BLaER1 treated with 17β-estradiol and CSF1 and Interleukin-3, amounts not matched to agents 10 nM and 100 nM (cell line): ENCODE measurements around the gene RAB27B.
"Not testable (repeated sequence)": the region's sequence is repeated elsewhere in the genome, so short reads cannot be mapped to it uniquely, and the experiment has no call there.

Experiments used
- H3K27ac ChIP-seq, 11 experiments: shearing (Covaris generic); formaldehyde crosslinking; 2 replicates each; pipeline ENCODE4 v1.8.1; 2022
- H3K27me3 ChIP-seq, 11 experiments: shearing (Covaris generic); formaldehyde crosslinking; 2 replicates each; pipeline ENCODE4 v1.8.1; 2022
- H3K36me3 ChIP-seq, 11 experiments: shearing (Covaris generic); formaldehyde crosslinking; 2 replicates each; pipeline ENCODE4 v1.8.1; 2022
- H3K4me1 ChIP-seq, 10 experiments: shearing (Covaris generic); formaldehyde crosslinking; 2 replicates each; pipeline ENCODE4 v1.8.1; 2022
- H3K4me2 ChIP-seq, 11 experiments: shearing (Covaris generic); formaldehyde crosslinking; 2 replicates each; pipeline ENCODE4 v1.8.1; 2022
- H3K4me3 ChIP-seq, 10 experiments: shearing (Covaris generic); formaldehyde crosslinking; 2 replicates each; pipeline ENCODE4 v1.8.1; 2022
- H3K9ac ChIP-seq, 11 experiments: shearing (Covaris generic); formaldehyde crosslinking; 2 replicates each; pipeline ENCODE4 v1.8.1; 2022
- H3K9me3 ChIP-seq, 11 experiments: shearing (Covaris generic); formaldehyde crosslinking; replicated peaks in 1 of 11; 2 replicates each; pipeline ENCODE4 v1.8.1; 2022
- H4K20me1 ChIP-seq, 11 experiments: shearing (Covaris generic); formaldehyde crosslinking; 2 replicates each; pipeline ENCODE4 v1.8.1; 2022
- Cebpa-rat ChIP-seq, 11 experiments: shearing (Covaris generic); IDR thresholded peaks; 2 replicates each; pipeline ENCODE4 v1.8.1; 2022

RAB27B gene

DNA sequence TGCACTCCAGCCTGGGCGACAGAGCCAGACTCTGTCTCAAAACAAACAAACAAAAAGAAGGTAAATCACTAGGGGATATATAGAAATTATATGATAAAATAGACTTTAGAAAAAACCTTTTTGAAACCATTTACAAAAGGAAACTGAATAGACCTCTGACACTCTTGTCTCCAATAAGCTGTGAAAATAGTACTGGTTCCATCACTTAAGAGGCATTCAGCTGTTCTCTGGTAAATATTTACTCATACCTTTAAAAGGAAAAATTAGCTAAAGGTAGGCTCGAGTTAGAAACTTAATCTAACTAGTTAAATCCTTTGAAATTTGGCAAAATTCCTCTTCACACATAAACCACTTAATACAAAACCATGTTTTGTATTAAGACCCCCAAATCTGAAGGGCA lies 21.4 kb downstream of the RAB27B start:
- no peaks in the 10 kb centered on the region for H3K36me3 ChIP-seq
- no peaks in the 10 kb centered on the region for H3K27me3 ChIP-seq
- H3K27ac ChIP-seq, result peak overlapping the region in 1 of 11 experiments; percentile 4; a peak in 1 of 22 replicates
- H3K9ac ChIP-seq, result no peak overlapping the region
- peaks cover 14 to 43% (median 23%) of the 10 kb centered on the region in 10 experiments for H3K4me1 ChIP-seq
- no peak overlapping the region for H3K4me3 ChIP-seq
- no peaks in the 10 kb centered on the region for H4K20me1 ChIP-seq
- TF ChIP-seq Cebpa-rat (IDR thresholded peaks at IDR 0.05), result no peak
- no peak overlapping the region; a peak in 1 of 22 replicates for H3K4me2 ChIP-seq
- H3K9me3 ChIP-seq, result peaks cover 0 to 4% (median 0%) of the 10 kb centered on the region in 11 experiments; a peak in 2 of 22 replicates

GRCh38 chr18:54850598-54850997 lies 22.3 kb downstream of the RAB27B start:
- Histone ChIP-seq H3K4me1 (peaks cover 14 to 44% (median 23%) of the 10 kb centered on the region in 10 experiments), H3K4me3 (no peak overlapping the region), H4K20me1 (no peaks in the 10 kb centered on the region), H3K27ac (peak overlapping the region in 1 of 11 experiments; percentile 27; a peak in 1 of 22 replicates), H3K9me3 (peaks cover 0 to 12% (median 5%) of the 10 kb centered on the region in 11 experiments; a peak in 10 of 22 replicates), H3K27me3 (no peaks in the 10 kb centered on the region), H3K9ac (no peak overlapping the region), H3K36me3 (no peaks in the 10 kb centered on the region), H3K4me2 (no peak overlapping the region; a peak in 1 of 22 replicates)
- TF ChIP-seq Cebpa-rat (IDR thresholded peaks at IDR 0.05), result no peak

GRCh38 chr18:54852780-54853675 lies 24.8 kb downstream of the RAB27B start:
- no peaks in the 10 kb centered on the region for H4K20me1 ChIP-seq
- H3K4me1 ChIP-seq, result peaks cover 14 to 51% (median 23%) of the 10 kb centered on the region in 10 experiments
- no peaks in the 10 kb centered on the region for H3K36me3 ChIP-seq
- H3K27me3 ChIP-seq, result no peaks in the 10 kb centered on the region
- peak overlapping the region in 4 of 10 experiments; percentile 6 to 38 (median 16); a peak in 5 of 20 replicates for H3K4me3 ChIP-seq
- peaks cover 0 to 12% (median 5%) of the 10 kb centered on the region in 11 experiments; a peak in 10 of 22 replicates for H3K9me3 ChIP-seq
- H3K9ac ChIP-seq, result peak overlapping the region in 6 of 11 experiments; percentile 1 to 66 (median 47); a peak in 9 of 22 replicates
- H3K27ac ChIP-seq, result peak overlapping the region in 9 of 11 experiments; percentile 33 to 85 (median 68); a peak in 16 of 22 replicates
- peak in 2 of 11 experiments; percentile 71 to 72; a peak in 7 of 22 replicates for TF ChIP-seq Cebpa-rat (IDR thresholded peaks at IDR 0.05)
- H3K4me2 ChIP-seq, result peak overlapping the region; percentile 27 to 83 (median 64)

DNA sequence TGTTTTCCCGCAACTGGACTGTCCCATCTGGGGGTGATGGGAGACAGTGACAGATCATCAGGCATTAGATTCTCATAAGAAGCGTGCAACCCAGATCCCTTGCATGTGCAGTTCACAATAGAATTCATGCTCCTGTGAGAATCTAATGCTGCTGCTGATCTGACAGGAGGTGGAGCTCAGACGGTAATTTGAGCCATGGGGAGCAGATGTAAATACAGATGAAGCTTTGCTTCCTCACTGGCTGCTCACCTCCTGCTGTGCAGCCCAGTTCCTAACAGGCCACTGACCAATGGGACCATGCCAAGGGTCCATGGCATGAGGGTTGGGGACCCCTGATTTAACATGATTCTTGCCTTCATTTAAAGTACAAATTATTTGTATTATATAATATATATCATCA lies 26.8 kb downstream of the RAB27B start:
- not testable (repeated sequence) for H3K27ac ChIP-seq, H3K4me3 ChIP-seq, H3K36me3 ChIP-seq, H4K20me1 ChIP-seq, H3K9ac ChIP-seq, H3K4me2 ChIP-seq, H3K27me3 ChIP-seq
- Histone ChIP-seq H3K9me3 (peaks cover 0 to 12% (median 5%) of the 10 kb centered on the region in 11 experiments; a peak in 10 of 22 replicates), H3K4me1 (peaks cover 14 to 46% (median 23%) of the 10 kb centered on the region in 10 experiments)

GRCh38 chr18:54856105-54856646 lies 27.9 kb downstream of the RAB27B start:
- Histone ChIP-seq H3K9ac (no peak overlapping the region), H3K4me2 (peak overlapping the region in 1 of 11 experiments; percentile 6; a peak in 1 of 22 replicates), H4K20me1 (no peaks in the 10 kb centered on the region), H3K27me3 (no peaks in the 10 kb centered on the region), H3K4me1 (peaks cover 14 to 51% (median 23%) of the 10 kb centered on the region in 10 experiments), H3K27ac (no peak overlapping the region), H3K4me3 (no peak overlapping the region), H3K36me3 (no peaks in the 10 kb centered on the region), H3K9me3 (peaks cover 0 to 12% (median 5%) of the 10 kb centered on the region in 11 experiments; a peak in 10 of 22 replicates)
- TF ChIP-seq Cebpa-rat (IDR thresholded peaks at IDR 0.05), result no peak

GRCh38 chr18:54857499-54857898 lies 29.2 kb downstream of the RAB27B start:
- Histone ChIP-seq H3K36me3 (no peaks in the 10 kb centered on the region), H3K9me3 (peaks cover 0 to 12% (median 5%) of the 10 kb centered on the region in 11 experiments; a peak in 10 of 22 replicates), H3K4me1 (peaks cover 8 to 43% (median 16%) of the 10 kb centered on the region in 10 experiments), H3K9ac (no peak overlapping the region), H3K4me3 (no peak overlapping the region), H4K20me1 (no peaks in the 10 kb centered on the region), H3K27me3 (no peaks in the 10 kb centered on the region), H3K4me2 (no peak overlapping the region), H3K27ac (no peak overlapping the region)
- no peak for TF ChIP-seq Cebpa-rat (IDR thresholded peaks at IDR 0.05)

- no peaks in the 10 kb centered on the region for H3K36me3 ChIP-seq
- H3K4me1 ChIP-seq, result peaks cover 0 to 21% (median 0%) of the 10 kb centered on the region in 10 experiments; a peak in 6 of 20 replicates
- no peak for TF ChIP-seq Cebpa-rat (IDR thresholded peaks at IDR 0.05)
- H3K9me3 ChIP-seq, result peaks cover 0 to 11% (median 4%) of the 10 kb centered on the region in 11 experiments; a peak in 10 of 22 replicates
- no peak overlapping the region for H3K27ac ChIP-seq
- peak overlapping the region in 1 of 11 experiments; percentile 20; a peak in 1 of 22 replicates for H3K4me2 ChIP-seq
- no peaks in the 10 kb centered on the region for H4K20me1 ChIP-seq
- no peak overlapping the region for H3K9ac ChIP-seq
- H3K4me3 ChIP-seq, result no peak overlapping the region
- no peaks in the 10 kb centered on the region for H3K27me3 ChIP-seq
These were observed 31.6 kb downstream of the RAB27B start for GRCh38 chr18:54859667-54860421.

GRCh38 chr18:54860941-54861340 lies 32.7 kb downstream of the RAB27B start:
- TF ChIP-seq Cebpa-rat (IDR thresholded peaks at IDR 0.05), result no peak
- H3K36me3 ChIP-seq, result no peaks in the 10 kb centered on the region

More at GRCh38 chr18:54860941-54861340, 32.7 kb downstream of the RAB27B start:
- H3K9ac ChIP-seq, result no peak overlapping the region
- H3K4me1 ChIP-seq, result peaks cover 0 to 20% (median 0%) of the 10 kb centered on the region in 10 experiments; a peak in 6 of 20 replicates
- no peaks in the 10 kb centered on the region for H3K27me3 ChIP-seq
- H4K20me1 ChIP-seq, result no peaks in the 10 kb centered on the region
- peak overlapping the region in 1 of 11 experiments; percentile 2; a peak in 1 of 22 replicates for H3K27ac ChIP-seq
- no peak overlapping the region for H3K4me3 ChIP-seq
- peaks cover 0 to 4% (median 0%) of the 10 kb centered on the region in 11 experiments; a peak in 1 of 22 replicates for H3K9me3 ChIP-seq
- H3K4me2 ChIP-seq, result peak overlapping the region in 3 of 11 experiments; percentile 43 to 54 (median 45); a peak in 4 of 22 replicates
